Activated naive CD8-positive, alpha-beta T cell treated with anti-CD3 and anti-CD28 coated beads, Interleukin-2, amount 50 U/mL, for 16 hours (primary cell): ENCODE data around the gene PSMB7.

Experiments used
- DNase-seq: peaks from one replicate; pipeline ENCODE4 v3.0.0-alpha.2; 2020; ENCODE audit warnings: low read depth, low spot score

The PSMB7 gene

GRCh38 chr9:124303762-124304161 lies 111.5 kb downstream of the PSMB7 start:
- no peak for DNase-seq
